K562 (cell line): ENCODE data around the gene ZNF622. TPM values are rescaled to one million over a fixed set of nuclear protein-coding genes. Genes with fewer than 3 reads are reported as not detected.
A peak's percentile ranks its signal among the peaks of the same experiment; 100 is the strongest.

Experiments
- ATAC-seq: fragments of 200-7000 bp; cut with Tn5 transposase; 3 replicates; pipeline ENCODE4 v1.9.1; 2020; ENCODE audit warnings: moderate library complexity
- BruUV-seq: library from RNA; stranded (reverse); fragments of 400-500 nt; replicated peaks from 2 replicates; lab custom pipeline; 2021; lab: Mats Ljungman, UMichigan
- CTCF ChIA-PET: fragments of 300-600 bp; formaldehyde crosslinking; extraction: SDS; loops from one replicate; lab custom pipeline; 2021; ENCODE audit warnings: low intra/inter-chr PET ratio; lab: Yijun Ruan, JAX
- POLR2A ChIA-PET: fragments of 300-600, 350-650 bp; sonication (Branson Sonifier 250); formaldehyde crosslinking; extraction: SDS; loops from one replicate; lab custom pipeline; 2021; ENCODE audit warnings: antibody characterized with exemption, inconsistent platforms; lab: Yijun Ruan, JAX
- DNase-seq, 4 experiments: peaks; one replicate each; pipeline versions ENCODE4 v3.0.0 to v3.0.0-alpha.2; 2011 to 2018; ENCODE audit warnings: low spot score in 3 of 4, mixed read lengths in 3 of 4; ENCODE audit errors: extremely low read depth in 1 of 4
- FAIRE-seq: peaks from 2 replicates; lab custom pipeline; 2011; peaks lifted over from hg19 to GRCh38; lab: Jason Lieb, UNC
- H2AFZ ChIP-seq: 2 replicates; pipeline ENCODE4 v1.6.0; 2011; ENCODE audit warnings: low read depth, low read length, control low read depth, inconsistent platforms
- H3K27ac ChIP-seq: fragments of 200-600 bp; 3 replicates; pipeline ENCODE4 v1.8.0; 2011; ENCODE audit warnings: low read depth, mild to moderate bottlenecking, control low read depth, inconsistent platforms, low read length, moderate library complexity, mixed read lengths; ENCODE audit errors: extremely low read depth
- H3K27me3 ChIP-seq, 2 experiments: fragments of 300-600 bp in 1 of 2; 2 replicates in 1 of 2; 3 replicates in 1 of 2; pipeline versions ENCODE4 v1.6.0 to v1.8.0; 2011; ENCODE audit warnings: inconsistent platforms in 2 of 2, low read length in 2 of 2, mild to moderate bottlenecking in 1 of 2, mixed read lengths in 1 of 2, moderate library complexity in 1 of 2; ENCODE audit not compliant: control insufficient read depth in 2 of 2, insufficient read depth in 2 of 2
- H3K36me3 ChIP-seq: fragments of 300-600 bp; 3 replicates; pipeline ENCODE4 v1.8.0; 2011; ENCODE audit warnings: mild to moderate bottlenecking, low read length, inconsistent platforms; ENCODE audit not compliant: control insufficient read depth, insufficient read depth
- H3K4me1 ChIP-seq, 2 experiments: fragments of 200-600 bp in 1 of 2; replicated peaks in 1 of 2; 2 replicates in 1 of 2; 3 replicates in 1 of 2; pipeline versions ENCODE4 v1.5.1 to v1.8.0; 2011; ENCODE audit warnings: inconsistent platforms in 2 of 2, low read length in 2 of 2, mild to moderate bottlenecking in 1 of 2, mixed read lengths in 1 of 2, moderate library complexity in 1 of 2; ENCODE audit not compliant: control insufficient read depth in 2 of 2, insufficient read depth in 2 of 2
- H3K4me2 ChIP-seq: 2 replicates; pipeline ENCODE4 v1.6.1; 2011; ENCODE audit warnings: low read length, control low read depth, inconsistent platforms, mixed read lengths; ENCODE audit not compliant: insufficient read depth
- H3K4me3 ChIP-seq: fragments of 200-600 bp; sonication (generic), shearing (Covaris generic); 2 replicates; pipeline ENCODE4 v1.5.1; 2016; ENCODE audit warnings: control low read depth, inconsistent platforms
- H3K79me2 ChIP-seq: fragments of 200-600 bp; 3 replicates; pipeline ENCODE4 v1.8.0; 2011; ENCODE audit warnings: low read length, inconsistent platforms; ENCODE audit not compliant: control insufficient read depth, insufficient read depth
- H3K9ac ChIP-seq, 2 experiments: 2 replicates each; pipeline versions ENCODE4 v1.6.0 to v1.6.1; 2011; ENCODE audit warnings: low read depth in 2 of 2, low read length in 2 of 2, control low read depth in 1 of 2, inconsistent platforms in 1 of 2, mild to moderate bottlenecking in 1 of 2, mixed read lengths in 1 of 2; ENCODE audit not compliant: insufficient read depth in 1 of 2
- H3K9me1 ChIP-seq: one replicate; pipeline ENCODE4 v1.6.0; 2011; ENCODE audit warnings: inconsistent platforms, mild to moderate bottlenecking, low read length, moderate library complexity; ENCODE audit not compliant: control insufficient read depth, insufficient read depth
- H3K9me3 ChIP-seq: replicated peaks from 2 replicates; pipeline ENCODE4 v1.5.1; 2011; ENCODE audit warnings: low read depth, low read length, inconsistent platforms; ENCODE audit not compliant: control insufficient read depth, insufficient read depth
- H4K20me1 ChIP-seq: replicated peaks from 2 replicates; pipeline ENCODE4 v1.6.1; 2011; ENCODE audit warnings: low read length, inconsistent platforms, mixed read lengths; ENCODE audit not compliant: control insufficient read depth, insufficient read depth
- CBFA2T2 ChIP-seq: fragments of 450-650 bp; conservative IDR thresholded peaks from 2 replicates; pipeline ENCODE4 v1.6.1; 2017; ENCODE audit warnings: mild to moderate bottlenecking
- CBFB ChIP-seq: sonication (generic); formaldehyde crosslinking; IDR thresholded peaks from 2 replicates; pipeline ENCODE4 v1.4.0; 2020; ENCODE audit warnings: mild to moderate bottlenecking, missing genetic modification reagents
- CREB1 ChIP-seq, 2 experiments: sonication (generic) in 1 of 2; formaldehyde crosslinking in 1 of 2; IDR thresholded peaks; 2 replicates each; pipeline versions ENCODE4 v1.6.1 to v1.8.0; 2012 to 2022; ENCODE audit warnings: inconsistent platforms in 1 of 2, mild to moderate bottlenecking in 1 of 2, missing genetic modification reagents in 1 of 2, moderate library complexity in 1 of 2
- EGR1 ChIP-seq: fragments of 450-650 bp; conservative IDR thresholded peaks from 2 replicates; pipeline ENCODE4 v1.6.1; 2017; ENCODE audit warnings: mild to moderate bottlenecking
- FOXA1 ChIP-seq: fragments of 450-650 bp; IDR thresholded peaks from 2 replicates; pipeline ENCODE4 v1.6.1; 2016; ENCODE audit warnings: mild to moderate bottlenecking, borderline replicate concordance
- SIX5 ChIP-seq, 2 experiments: IDR thresholded peaks; 2 replicates each; pipeline ENCODE4 v1.6.1; 2011; ENCODE audit warnings: low read length in 2 of 2, borderline replicate concordance in 1 of 2, low read depth in 1 of 2, mild to moderate bottlenecking in 1 of 2, moderate library complexity in 1 of 2; ENCODE audit not compliant: insufficient read depth in 1 of 2
- SMAD1 ChIP-seq: fragments of 150-350 bp; IDR thresholded peaks from 2 replicates; pipeline ENCODE4 v1.6.1; 2014; ENCODE audit warnings: low read length, low read depth; ENCODE audit not compliant: partially characterized antibody
- ZNF316 ChIP-seq: fragments of 450-650 bp; IDR thresholded peaks from 2 replicates; pipeline ENCODE4 v1.6.1; 2016
- ZNF830 ChIP-seq: fragments of 250-450 bp; sonication (Bioruptor Pico); IDR thresholded peaks from 2 replicates; pipeline ENCODE4 v1.5.0; 2021; ENCODE audit warnings: mild to moderate bottlenecking
- WGBS: fragments of 100-300 bp; shearing (Covaris generic); methylation state at CpG from one replicate; pipeline ENCODE4 v1.1.6; 2016; ENCODE audit warnings: low coverage, mixed read lengths; ENCODE audit not compliant: insufficient coverage; ENCODE audit errors: missing lambda C conversion rate; 5-methylcytosine and 5-hydroxymethylcytosine counted together
- in situ Hi-C: fragments of 300-500 bp; cut with MboI; formaldehyde crosslinking; loops from 4 replicates; pipeline ENCODE4 v1.15.0; 2018; ENCODE audit warnings: inconsistent platforms, mixed read lengths
- intact Hi-C: fragments of 100-400 bp; cut with micrococcal nuclease; formaldehyde crosslinking; loops from 2 replicates; pipeline ENCODE4 v1.14.2; 2022
- polyA plus RNA-seq, 8 experiments: library from polyadenylated mRNA; depleted of rRNA in 4 of 8; stranded (reverse) in 5 of 8; unstranded in 3 of 8; fragments of >200 nt; fragmentation: Nextera tagmentation in 2 of 8; fragmentation: Illumina TruSeq in 1 of 8; extraction: Ambion mirVana in 2 of 8; extraction: Trizol in 1 of 8; gene quantifications; 2 replicates each; pipeline versions ENCODE4 v1.2.1 to v1.2.3, GENCODE V29; 2011 to 2014; ENCODE audit warnings: inconsistent platforms in 1 of 8, missing spikeins in 1 of 8
- total RNA-seq, 7 experiments: library from RNA; depleted of rRNA in 6 of 7; stranded (reverse); fragments of >200 nt in 6 of 7; fragmentation: Illumina TruSeq in 2 of 7; extraction: Trizol in 2 of 7; gene quantifications; 2 replicates each; pipeline versions ENCODE4 v1.2.1 to v1.2.3, GENCODE V29; 2011 to 2021; ENCODE audit warnings: low replicate concordance in 1 of 7

ZNF622 gene
- total and polyA plus RNA-seq, 9 of the 15 experiments (the other 6 are each of a cell fraction or from before 2014, with no cell fraction given) = 9.6 to 51.5 (median 32.3) TPM

DNA sequence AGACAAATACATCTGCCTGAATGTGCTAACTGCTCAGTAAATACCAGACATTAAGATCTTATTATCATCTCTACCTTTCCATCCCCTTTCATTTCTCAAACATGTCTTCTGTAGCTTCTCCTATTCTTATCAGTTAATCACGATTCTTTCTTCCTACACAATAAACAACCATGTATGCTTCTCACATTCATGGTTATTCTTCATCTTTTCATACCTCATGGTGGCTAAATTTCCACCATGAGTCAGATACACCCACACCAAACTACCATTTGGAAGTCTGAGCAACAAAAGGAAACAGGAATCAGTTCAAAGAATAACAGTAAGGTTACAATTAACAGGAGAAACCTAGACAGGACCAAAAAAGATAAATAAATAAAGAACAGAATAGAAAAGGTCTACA is 7.7 kb downstream of the ZNF622 start:
- no peak overlapping the region for H3K4me3 ChIP-seq
- in situ Hi-C loops (loop anchor here (10.0 kb wide), 2 partner anchors 103 to 293 kb away; no protein-coding TSS in a partner anchor), intact Hi-C loops (loop anchor here (2.0 kb wide), 1 partner anchor 297 kb away; no protein-coding TSS in a partner anchor)
- WGBS = 19% methylated on average over 1 of the region's 1 CpG
- peaks cover 4% of the 10 kb centered on the region for H3K9me1 ChIP-seq
- BruUV-seq = no TSS peak
- H3K4me2 ChIP-seq = no peak overlapping the region
- no peak for TF ChIP-seq CBFB (CRISPR knock-in tag)
- TF ChIP-seq ZNF830 (CRISPR knock-in tag) = no peak
- no peak for TF ChIP-seq SMAD1
- no peak for TF ChIP-seq CREB1 (IDR thresholded peaks at IDR 0.05)
- no peak for TF ChIP-seq CREB1 (CRISPR knock-in tag; IDR thresholded peaks at IDR 0.05)
- 0 out of 2 replicates have a peak, but pooled peaks have one; percentile 3 for TF ChIP-seq CBFA2T2
- TF ChIP-seq ZNF316 = no peak
- no peak for TF ChIP-seq SIX5 (IDR thresholded peaks at IDR 0.05; ENCODE audit: borderline replicate concordance in 1 of 2, insufficient read depth in 1 of 2, low read depth in 1 of 2, low read length in 2 of 2)
- TF ChIP-seq FOXA1 = no peak
- TF ChIP-seq EGR1 = peak; percentile 47
- POLR2A ChIA-PET = interaction anchor here (1.6 kb wide), 1 partner anchor 9 kb away, joined by 5 read pairs; no protein-coding TSS in a partner anchor
- H2AFZ ChIP-seq = no peak overlapping the region
- peaks cover 39% of the 10 kb centered on the region for H3K79me2 ChIP-seq
- H3K27ac ChIP-seq = no peak overlapping the region
- DNase-seq (no peak), ATAC-seq (no peak), FAIRE-seq (no peak)
- peaks cover 95% of the 10 kb centered on the region for H3K36me3 ChIP-seq
- H4K20me1 ChIP-seq = peaks cover 8% of the 10 kb centered on the region
- H3K9me3 ChIP-seq = no peaks in the 10 kb centered on the region
- CTCF ChIA-PET = no interaction called here
- H3K9ac ChIP-seq = no peak overlapping the region
- H3K4me1 ChIP-seq = peaks cover 0 to 16% of the 10 kb centered on the region in 2 experiments; a peak in 2 of 5 replicates
- no peaks in the 10 kb centered on the region for H3K27me3 ChIP-seq
